ENCODE results near the gene FAM83D.

The FAM83D gene

DNA sequence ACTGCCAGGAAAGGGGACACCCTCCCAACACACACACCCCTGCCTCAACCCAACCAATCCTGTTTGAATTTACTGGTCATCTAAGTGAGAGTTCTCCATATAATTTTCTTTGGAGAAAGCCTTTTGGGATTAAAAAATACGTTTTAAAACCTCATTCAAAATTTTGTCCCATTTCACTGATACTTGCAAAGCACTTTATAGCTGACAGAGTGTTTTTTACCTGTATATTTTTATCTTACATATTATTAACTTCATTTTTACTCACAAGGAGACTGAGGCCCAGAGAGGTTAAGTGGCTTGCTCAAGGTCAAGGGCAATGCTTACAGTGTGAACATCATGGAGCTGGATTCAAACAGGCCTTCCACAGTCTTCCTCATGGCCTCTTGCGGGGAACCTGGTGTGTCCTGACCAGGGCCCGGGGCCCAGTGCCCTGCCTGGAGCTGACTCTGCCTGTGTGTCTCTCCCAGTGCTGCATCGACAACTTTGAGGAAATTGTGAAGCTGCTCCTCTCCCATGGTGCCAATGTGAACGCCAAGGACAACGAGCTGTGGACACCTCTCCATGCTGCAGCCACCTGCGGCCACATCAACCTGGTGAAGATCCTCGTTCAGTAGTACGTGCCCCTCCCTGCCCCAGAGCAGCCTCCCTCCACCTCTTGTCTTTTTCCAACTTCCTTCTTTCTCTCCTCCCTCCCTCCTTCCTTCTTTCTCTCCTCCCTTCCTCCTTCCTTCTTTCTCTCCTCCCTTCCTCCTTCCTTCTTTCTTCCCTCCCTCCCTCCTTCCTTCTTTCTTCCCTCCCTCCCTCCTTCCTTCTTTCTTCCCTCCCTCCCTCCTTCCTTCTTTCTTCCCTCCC is 30.9 kb upstream of the FAM83D start:
- no peak for DNase-seq

DNA sequence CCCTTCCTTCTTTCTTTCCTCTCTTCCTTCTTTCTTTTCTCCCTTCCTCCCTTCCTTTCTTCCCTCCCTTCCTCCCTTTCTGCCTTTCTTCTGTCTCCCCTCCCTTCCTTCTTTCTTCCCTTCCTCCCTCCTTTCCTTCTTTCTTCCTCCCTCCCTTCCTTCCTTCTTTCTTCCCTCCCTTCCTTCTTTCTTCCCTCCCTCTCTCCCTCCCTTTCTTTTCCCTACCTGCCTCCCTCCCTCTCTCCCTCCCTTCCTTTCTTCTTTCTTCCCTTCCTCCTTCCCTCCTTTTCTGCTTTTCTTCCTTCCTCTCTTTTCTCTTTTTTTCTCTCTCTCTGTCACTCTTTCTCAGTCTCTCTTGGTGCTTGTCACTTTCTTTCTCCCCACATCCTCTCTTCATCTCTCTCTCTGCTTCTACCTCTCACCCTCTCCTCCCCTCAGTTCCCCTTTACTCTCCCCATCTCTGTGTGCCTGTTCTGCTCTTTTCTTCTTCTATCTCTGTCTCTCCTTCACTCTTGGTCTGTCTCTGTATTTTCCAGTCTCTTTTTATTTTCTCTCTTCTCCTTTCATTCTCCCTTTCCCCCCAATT is 30.1 kb upstream of the FAM83D start:
- no peak for DNase-seq

GRCh38 chr20:38897267-38897666 is 28.9 kb upstream of the FAM83D start:
- DNase-seq, result no peak

- DNase-seq, result no peak
Observed at GRCh38 chr20:38900606-38901005, 25.6 kb upstream of the FAM83D start.

DNA sequence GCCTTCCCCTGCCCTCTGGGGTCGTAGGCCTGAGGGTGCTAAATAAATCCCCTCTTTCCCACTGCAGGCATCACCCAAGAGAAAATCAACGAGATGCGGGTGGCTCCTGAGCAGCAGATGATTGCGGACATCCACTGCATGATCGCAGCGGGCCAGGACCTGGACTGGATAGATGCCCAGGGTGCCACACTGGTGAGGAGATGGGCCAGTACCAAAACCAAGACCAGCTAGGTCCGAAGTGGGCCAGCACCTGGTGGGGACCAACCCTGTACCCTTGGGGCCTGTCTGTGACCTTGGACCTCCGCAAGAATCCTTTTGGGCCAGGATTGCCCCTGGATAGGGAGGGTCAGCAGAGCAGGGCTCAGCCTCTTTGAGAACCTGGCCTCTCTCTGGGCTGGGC is 23.6 kb upstream of the FAM83D start:
- DNase-seq, result no peak

- DNase-seq, result no peak
Observed at GRCh38 chr20:38903335-38903734, 22.9 kb upstream of the FAM83D start.

- DNase-seq, result no peak
Observed at GRCh38 chr20:38905375-38905774, 20.8 kb upstream of the FAM83D start.

- DNase-seq, result no peak
Observed at GRCh38 chr20:38907918-38908677, 18.1 kb upstream of the FAM83D start.

GRCh38 chr20:38915355-38915754 is 10.9 kb upstream of the FAM83D start:
- no peak for DNase-seq

DNA sequence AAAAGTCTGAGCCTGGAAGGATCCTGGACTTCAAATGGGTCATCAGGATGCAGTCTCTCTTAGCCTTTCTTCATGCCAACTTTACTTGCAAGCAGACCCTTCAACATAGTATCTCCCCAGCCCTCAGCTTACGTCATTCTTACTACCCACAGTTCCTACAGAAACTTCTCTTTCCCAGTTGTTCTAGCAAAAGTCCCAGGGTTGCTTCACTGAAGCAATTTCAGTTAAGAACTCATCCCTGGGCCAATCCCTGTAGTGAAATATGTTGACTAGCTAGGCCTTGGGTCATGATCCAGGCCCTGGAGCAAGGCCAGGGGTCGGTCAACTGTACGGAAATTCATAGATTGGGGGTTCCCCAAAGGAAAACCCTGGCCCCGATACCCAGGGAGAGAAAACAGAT is 8.6 kb upstream of the FAM83D start:
- DNase-seq, result no peak

GRCh38 chr20:38918172-38918571 is 8.0 kb upstream of the FAM83D start:
- no peak for DNase-seq

GRCh38 chr20:38919683-38920082 is 6.5 kb upstream of the FAM83D start:
- DNase-seq, result no peak

DNA sequence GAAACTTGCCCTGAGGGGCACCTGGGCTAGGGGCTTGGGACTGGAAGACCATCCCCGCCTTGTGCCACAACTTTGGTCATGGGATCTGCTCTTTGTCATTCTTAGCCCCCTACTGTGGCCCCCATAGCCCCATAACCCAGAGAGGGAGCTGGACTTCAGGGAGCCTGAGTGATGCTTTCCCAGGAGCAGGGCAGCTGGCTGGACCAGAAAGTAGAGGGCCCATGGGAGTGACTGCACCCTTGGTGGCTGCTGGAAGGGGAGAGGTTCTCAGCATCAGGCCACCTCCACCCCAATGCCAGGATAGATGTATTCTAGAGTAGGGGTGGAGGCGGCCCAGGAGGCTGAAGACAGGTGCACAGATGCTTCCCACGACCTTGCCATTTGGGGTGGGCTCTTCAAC is 5.8 kb upstream of the FAM83D start:
- DNase-seq, result no peak

DNA sequence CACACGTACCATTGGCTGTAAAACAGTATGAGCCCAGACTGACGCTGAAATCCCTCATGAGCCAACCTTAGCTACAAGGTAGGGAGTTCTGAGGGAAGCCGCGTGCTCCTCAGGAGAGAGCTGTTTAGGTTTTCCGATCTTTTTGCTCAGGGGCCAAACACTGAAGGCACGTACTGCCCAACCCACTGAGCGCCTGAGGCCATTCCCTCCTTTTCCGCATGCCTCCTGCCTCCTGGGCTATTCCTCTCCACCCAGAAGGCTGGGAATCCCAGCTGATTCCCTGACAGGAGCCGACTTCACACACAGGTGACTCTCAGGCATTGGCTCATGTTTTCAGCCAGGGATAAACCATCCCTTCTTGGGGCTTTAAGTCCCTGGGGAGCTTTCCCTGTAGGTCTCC is 5.4 kb upstream of the FAM83D start:
- no peak for DNase-seq

DNA sequence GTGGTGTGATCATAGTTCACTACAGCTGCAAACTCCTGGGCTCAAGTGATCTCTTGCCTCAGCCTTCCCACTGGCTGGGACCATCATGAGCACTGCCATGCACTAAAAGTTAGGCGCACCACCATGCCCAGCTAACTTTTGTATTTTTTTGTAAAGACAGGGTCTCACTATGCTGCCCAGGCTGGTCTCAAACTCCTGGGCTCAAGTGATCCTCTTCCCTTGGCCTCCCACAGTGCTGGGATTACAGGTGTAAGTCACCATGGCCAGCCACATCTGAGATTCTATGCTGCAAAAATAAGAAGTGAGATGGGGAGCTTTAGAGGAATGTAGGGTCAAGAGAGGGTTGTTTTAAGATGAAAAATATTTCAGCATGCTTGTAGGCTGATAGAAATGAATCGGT is 1.5 kb upstream of the FAM83D start:
- DNase-seq, result no peak

DNA sequence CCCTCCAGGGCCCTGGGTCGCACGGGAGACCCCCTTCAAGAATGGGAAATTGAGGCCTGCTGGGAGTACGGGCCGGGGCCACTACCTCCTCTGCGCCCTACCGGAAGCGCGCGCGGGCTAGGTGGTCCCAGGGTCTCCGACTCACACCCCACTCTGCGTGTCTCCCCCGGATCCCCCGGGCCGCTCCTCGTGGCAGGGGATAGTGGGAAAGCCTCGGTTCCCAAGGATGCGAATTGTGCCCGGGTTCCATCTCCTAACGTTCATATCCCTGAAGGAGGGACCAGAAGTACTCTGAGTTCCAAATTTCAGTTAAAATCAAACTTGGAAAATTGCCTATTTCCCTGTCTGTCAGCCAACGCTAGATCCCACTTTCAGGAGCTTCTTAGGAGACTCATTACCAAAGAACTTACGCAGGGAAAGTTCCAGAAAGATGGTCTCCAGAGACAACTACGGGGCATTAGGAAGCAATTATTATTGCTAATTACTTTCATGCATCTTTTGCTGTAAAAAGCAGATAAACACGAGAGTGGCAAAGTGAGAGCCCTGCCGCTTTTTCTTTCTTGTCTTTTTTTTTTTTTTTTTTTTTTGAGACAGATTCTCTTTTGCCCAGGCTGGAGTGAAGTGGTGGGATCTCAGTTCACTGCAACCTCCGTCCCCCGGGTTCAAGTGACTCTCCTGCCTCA is 858 bp downstream of the FAM83D start:
- no peak for DNase-seq

DNA sequence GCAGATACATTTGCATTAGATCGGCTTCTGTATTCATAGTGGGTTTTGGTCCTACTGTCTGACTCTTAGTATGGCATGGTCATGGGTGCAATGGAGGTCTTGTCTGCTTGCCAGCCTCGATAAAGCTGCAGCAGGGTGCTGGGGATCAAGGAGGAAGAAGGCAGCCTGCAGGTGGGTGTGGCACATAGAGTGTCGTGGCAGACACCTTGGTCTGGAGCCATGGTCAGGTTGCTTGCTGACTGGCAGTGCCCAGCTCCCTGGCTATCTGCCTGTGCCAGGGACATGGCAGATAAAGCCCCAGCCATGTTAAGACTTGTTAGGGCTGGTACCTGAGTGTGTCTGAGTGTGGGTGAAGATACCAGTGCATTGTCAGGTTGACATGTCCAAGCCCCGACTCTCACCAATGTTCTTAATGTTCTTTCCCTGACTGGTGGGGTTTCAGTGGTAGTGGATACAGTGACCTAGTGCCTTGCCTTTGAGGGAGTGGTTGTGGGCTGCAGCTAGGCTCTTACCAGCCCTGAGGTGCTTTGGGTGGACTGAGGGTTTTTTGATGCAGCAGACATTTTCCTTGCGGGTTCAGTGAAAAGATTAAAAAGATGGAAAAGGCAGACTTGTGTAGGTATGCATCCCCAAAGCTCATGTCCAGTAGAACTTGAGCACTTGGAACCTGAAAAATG is 1.8 kb downstream of the FAM83D start:
- no peak for DNase-seq

DNA sequence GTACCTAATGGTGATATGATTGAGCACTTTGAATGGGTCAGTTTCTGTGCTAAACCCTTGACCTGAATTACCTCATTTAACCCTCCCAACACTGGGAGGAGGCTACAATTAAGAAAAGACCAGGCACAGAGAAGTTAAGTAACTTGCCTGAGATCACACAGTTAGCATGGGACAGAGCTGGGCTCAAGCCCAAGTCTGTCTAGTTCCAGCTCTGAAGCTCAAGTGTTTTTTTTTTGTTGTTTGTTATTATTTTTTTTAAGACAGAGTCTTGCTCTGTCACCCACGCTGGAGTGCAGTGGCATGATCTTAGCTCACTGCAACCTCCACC is 4.0 kb downstream of the FAM83D start:
- DNase-seq, result no peak

- DNase-seq, result no peak
Observed at GRCh38 chr20:38931984-38932383, 5.8 kb downstream of the FAM83D start.

- no peak for DNase-seq
Observed at GRCh38 chr20:38932457-38933120, 6.4 kb downstream of the FAM83D start.

DNA sequence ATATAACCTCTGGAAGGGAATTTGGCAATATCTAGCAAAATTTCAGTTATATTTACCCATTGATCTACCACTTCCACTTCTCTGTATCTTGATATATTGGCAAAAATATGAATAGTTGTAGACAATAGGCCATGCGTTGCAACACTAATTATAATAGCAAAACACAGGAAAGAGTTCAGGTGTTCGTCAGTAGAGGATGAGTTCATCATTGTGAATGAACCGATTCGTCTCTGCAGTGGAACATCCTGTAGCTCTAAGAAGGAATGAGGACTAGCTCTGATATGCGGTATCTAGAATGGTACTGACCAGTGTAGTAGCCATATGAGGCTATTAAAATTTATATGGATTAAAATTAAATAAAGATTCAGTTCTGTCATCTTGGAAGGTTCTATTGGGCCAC is 8.3 kb downstream of the FAM83D start:
- DNase-seq, result no peak

DNA sequence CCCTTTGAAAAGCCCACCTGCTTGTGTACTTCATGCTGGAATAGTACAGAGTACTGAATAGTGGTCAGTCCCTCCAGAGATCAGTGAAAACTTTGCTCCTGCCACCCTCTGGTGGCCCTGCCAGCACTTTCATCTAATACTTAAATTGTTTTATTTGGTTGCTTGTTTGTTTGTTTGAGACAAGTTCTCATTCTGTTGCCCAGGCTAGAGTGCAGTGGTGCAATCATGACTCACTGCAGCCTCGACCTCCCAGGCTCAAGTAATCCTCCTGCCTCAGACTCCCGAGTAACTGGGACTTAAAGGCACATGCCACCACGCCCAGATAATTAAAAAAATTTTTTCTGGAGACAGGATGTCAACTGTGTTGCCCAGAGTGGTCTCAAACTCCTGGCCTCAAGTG is 9.1 kb downstream of the FAM83D start:
- DNase-seq, result no peak

Measured in NCI-H1105 (cell line).